Uterus (tissue), 4 donors: ENCODE data around the gene LRRC2. TPM values are rescaled to one million over a fixed set of nuclear protein-coding genes. Genes with fewer than 3 reads are reported as not detected.

Experiments
- DNase-seq, 2 donors: peaks; one replicate each; pipeline ENCODE4 v3.0.0-alpha.2; 2019 to 2020
- H3K27ac ChIP-seq, 2 donors: fragments of 200-600 bp; sonication (generic); 1 replicate in 1 of 2; 2 replicates in 1 of 2; pipeline ENCODE4 v1.5.1; 2016 to 2018
- H3K27me3 ChIP-seq, 2 donors: fragments of 200-600 bp; sonication (generic); one replicate each; pipeline ENCODE4 v1.5.1; 2018 to 2019; ENCODE audit warnings: control low read depth in 1 of 2
- H3K36me3 ChIP-seq, 2 donors: fragments of 200-600 bp; sonication (generic); one replicate each; pipeline ENCODE4 v1.5.1; 2019; ENCODE audit warnings: control low read depth in 1 of 2
- H3K4me1 ChIP-seq, 2 donors: fragments of 200-600 bp; sonication (generic); one replicate each; pipeline ENCODE4 v1.5.1; 2018 to 2019; ENCODE audit warnings: control low read depth in 1 of 2
- H3K4me3 ChIP-seq, 2 donors: fragments of 200-600 bp; sonication (generic); 1 replicate in 1 of 2; 2 replicates in 1 of 2; pipeline ENCODE4 v1.5.1; 2018 to 2019; ENCODE audit warnings: mild to moderate bottlenecking in 1 of 2
- H3K9me3 ChIP-seq, 2 donors: fragments of 200-600 bp; sonication (generic); one replicate each; pipeline ENCODE4 v1.5.1; 2019; ENCODE audit warnings: control low read depth in 1 of 2
- CTCF ChIP-seq, 4 experiments: fragments of 200-600 bp in 2 of 4; fragments of 450-650 bp in 2 of 4; sonication (generic) in 2 of 4; IDR thresholded peaks; one replicate each; pipeline ENCODE4 v1.5.1; 2016 to 2019; ENCODE audit warnings: antibody characterized with exemption in 4 of 4, mild to moderate bottlenecking in 2 of 4, moderate library complexity in 1 of 4
- POLR2A ChIP-seq, 2 donors: fragments of 450-650 bp; IDR thresholded peaks; one replicate each; pipeline ENCODE4 v1.6.1; 2016; ENCODE audit warnings: antibody characterized with exemption in 2 of 2, mild to moderate bottlenecking in 1 of 2, moderate library complexity in 1 of 2
- intact Hi-C: fragments of 100-400 bp; cut with DNase I; formaldehyde crosslinking; loops from one replicate; pipeline ENCODE4 v1.15.1; 2023; ENCODE audit warnings: low total_unique reads
- total RNA-seq, 4 donors: library from RNA; depleted of rRNA in 3 of 4; stranded (reverse); fragments of >200 nt in 3 of 4; gene quantifications; one replicate each; pipeline versions ENCODE4 v1.1.0 to v1.2.4, GENCODE V29; 2014 to 2023
- donor health status: DM: yes; HTN: yes; CAD: no.

The LRRC2 gene
- total RNA-seq, 4 donors from 2014 or later = 1.0 to 10.7 (median 5.9) TPM

- Histone ChIP-seq H3K36me3 (no peaks in the 10 kb centered on the region), H3K27me3 (no peaks in the 10 kb centered on the region), H3K9me3 (no peaks in the 10 kb centered on the region), H3K4me3 (no peak overlapping the region), H3K27ac (no peak overlapping the region), H3K4me1 (no peaks in the 10 kb centered on the region)
- intact Hi-C loops = no loop called here
- DNase-seq = no peak
- no peak for TF ChIP-seq CTCF (IDR thresholded peaks at IDR 0.05)
- no peak for TF ChIP-seq POLR2A (IDR thresholded peaks at IDR 0.05)
These were observed 9.6 kb upstream of the LRRC2 start for GRCh38 chr3:46575577-46576222.

- Histone ChIP-seq H3K9me3 (no peaks in the 10 kb centered on the region), H3K27ac (no peak overlapping the region), H3K4me3 (no peak overlapping the region), H3K36me3 (no peaks in the 10 kb centered on the region), H3K4me1 (no peaks in the 10 kb centered on the region), H3K27me3 (no peaks in the 10 kb centered on the region)
- DNase-seq = no peak
- intact Hi-C loops = no loop called here
- TF ChIP-seq POLR2A (IDR thresholded peaks at IDR 0.05) (no peak), CTCF (IDR thresholded peaks at IDR 0.05) (no peak)
These were observed 8.9 kb upstream of the LRRC2 start for GRCh38 chr3:46574881-46575576.

GRCh38 chr3:46574243-46574646 is 8.1 kb upstream of the LRRC2 start:
- intact Hi-C loops = no loop called here
- no peak for DNase-seq
- H3K27ac ChIP-seq = no peak overlapping the region
- no peaks in the 10 kb centered on the region for H3K4me1 ChIP-seq
- no peaks in the 10 kb centered on the region for H3K36me3 ChIP-seq
- no peak overlapping the region for H3K4me3 ChIP-seq
- H3K9me3 ChIP-seq = no peaks in the 10 kb centered on the region
- H3K27me3 ChIP-seq = no peaks in the 10 kb centered on the region
- TF ChIP-seq CTCF (IDR thresholded peaks at IDR 0.05) = no peak
- TF ChIP-seq POLR2A (IDR thresholded peaks at IDR 0.05) = no peak

GRCh38 chr3:46573701-46574100 is 7.6 kb upstream of the LRRC2 start:
- H3K9me3 ChIP-seq = no peaks in the 10 kb centered on the region
- no peaks in the 10 kb centered on the region for H3K27me3 ChIP-seq
- intact Hi-C loops = no loop called here
- no peak for TF ChIP-seq CTCF (IDR thresholded peaks at IDR 0.05)
- no peak for TF ChIP-seq POLR2A (IDR thresholded peaks at IDR 0.05)
- no peaks in the 10 kb centered on the region for H3K4me1 ChIP-seq
- DNase-seq = no peak
- no peaks in the 10 kb centered on the region for H3K36me3 ChIP-seq
- H3K27ac ChIP-seq = no peak overlapping the region
- no peak overlapping the region for H3K4me3 ChIP-seq

- Histone ChIP-seq H3K27me3 (no peaks in the 10 kb centered on the region), H3K4me3 (no peak overlapping the region), H3K9me3 (no peaks in the 10 kb centered on the region), H3K4me1 (no peaks in the 10 kb centered on the region), H3K27ac (no peak overlapping the region), H3K36me3 (no peaks in the 10 kb centered on the region)
- TF ChIP-seq CTCF (IDR thresholded peaks at IDR 0.05) = no peak
- no peak for TF ChIP-seq POLR2A (IDR thresholded peaks at IDR 0.05)
- no peak for DNase-seq
- intact Hi-C loops = no loop called here
These were observed 5.6 kb upstream of the LRRC2 start for GRCh38 chr3:46571684-46572083.
